SK-N-MC (cell line): ENCODE data around the gene TLR1.

Source experiments
- EZH2 ChIP-seq: fragments of 200-600 bp; sonication (generic); IDR thresholded peaks from one replicate; pipeline ENCODE4 v1.6.1; 2017; ENCODE audit warnings: antibody characterized with exemption
- POLR2AphosphoS5 ChIP-seq: IDR thresholded peaks from 2 replicates; pipeline ENCODE4 v1.6.1; 2012; ENCODE audit warnings: mild to moderate bottlenecking, low read depth, low read length, borderline replicate concordance

DNA sequence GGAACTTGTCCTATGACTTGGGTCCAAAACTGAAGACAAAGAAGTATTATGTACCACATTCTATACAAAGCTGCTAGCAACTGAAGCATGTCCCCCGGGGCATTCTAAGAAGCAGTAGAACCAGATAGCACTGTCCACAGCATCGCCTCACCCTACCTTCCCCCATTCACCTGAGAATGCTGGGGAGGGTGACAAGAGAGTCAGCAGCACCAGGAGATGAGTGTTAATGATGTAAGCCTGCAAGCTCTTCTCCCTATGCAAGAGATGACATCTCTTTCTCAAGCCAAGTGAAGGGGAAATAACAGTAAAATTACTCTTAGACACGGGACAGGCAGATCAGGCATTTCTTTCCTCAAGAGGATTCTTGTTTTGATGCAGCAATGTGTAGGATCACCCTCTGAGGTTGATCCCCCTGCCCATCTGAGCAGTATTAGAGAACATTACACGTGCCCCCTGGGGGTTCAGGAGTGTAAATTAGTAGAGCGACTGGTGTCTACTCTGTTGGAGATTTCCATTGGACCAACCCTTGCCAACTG, 13.9 kb upstream of the TLR1 start:
- TF ChIP-seq POLR2AphosphoS5 = no peak
- TF ChIP-seq EZH2 = no peak
